K562 (cell line): Measurements from ENCODE around the gene PDGFD. TPM values are rescaled to one million over a fixed set of nuclear protein-coding genes. Genes with fewer than 3 reads are reported as not detected.

Source experiments
- ATAC-seq: fragments of 200-7000 bp; cut with Tn5 transposase; 3 replicates; pipeline ENCODE4 v1.9.1; 2020; ENCODE audit warnings: moderate library complexity
- BruUV-seq: library from RNA; stranded (reverse); fragments of 400-500 nt; replicated peaks from 2 replicates; lab custom pipeline; 2021; lab: Mats Ljungman, UMichigan
- CTCF ChIA-PET: fragments of 300-600 bp; formaldehyde crosslinking; extraction: SDS; loops from one replicate; lab custom pipeline; 2021; ENCODE audit warnings: low intra/inter-chr PET ratio; lab: Yijun Ruan, JAX
- POLR2A ChIA-PET: fragments of 300-600, 350-650 bp; sonication (Branson Sonifier 250); formaldehyde crosslinking; extraction: SDS; loops from one replicate; lab custom pipeline; 2021; ENCODE audit warnings: antibody characterized with exemption, inconsistent platforms; lab: Yijun Ruan, JAX
- DNase-seq, 4 experiments: peaks; one replicate each; pipeline versions ENCODE4 v3.0.0 to v3.0.0-alpha.2; 2011 to 2018; ENCODE audit warnings: low spot score in 3 of 4, mixed read lengths in 3 of 4; ENCODE audit errors: extremely low read depth in 1 of 4
- FAIRE-seq: peaks from 2 replicates; lab custom pipeline; 2011; peaks lifted over from hg19 to GRCh38; lab: Jason Lieb, UNC
- H2AFZ ChIP-seq: 2 replicates; pipeline ENCODE4 v1.6.0; 2011; ENCODE audit warnings: low read depth, low read length, control low read depth, inconsistent platforms
- H3K27ac ChIP-seq: fragments of 200-600 bp; 3 replicates; pipeline ENCODE4 v1.8.0; 2011; ENCODE audit warnings: low read depth, mild to moderate bottlenecking, control low read depth, inconsistent platforms, low read length, moderate library complexity, mixed read lengths; ENCODE audit errors: extremely low read depth
- H3K27me3 ChIP-seq, 2 experiments: fragments of 300-600 bp in 1 of 2; 2 replicates in 1 of 2; 3 replicates in 1 of 2; pipeline versions ENCODE4 v1.6.0 to v1.8.0; 2011; ENCODE audit warnings: inconsistent platforms in 2 of 2, low read length in 2 of 2, mild to moderate bottlenecking in 1 of 2, mixed read lengths in 1 of 2, moderate library complexity in 1 of 2; ENCODE audit not compliant: control insufficient read depth in 2 of 2, insufficient read depth in 2 of 2
- H3K36me3 ChIP-seq: fragments of 300-600 bp; 3 replicates; pipeline ENCODE4 v1.8.0; 2011; ENCODE audit warnings: mild to moderate bottlenecking, low read length, inconsistent platforms; ENCODE audit not compliant: control insufficient read depth, insufficient read depth
- H3K4me1 ChIP-seq, 2 experiments: fragments of 200-600 bp in 1 of 2; replicated peaks in 1 of 2; 2 replicates in 1 of 2; 3 replicates in 1 of 2; pipeline versions ENCODE4 v1.5.1 to v1.8.0; 2011; ENCODE audit warnings: inconsistent platforms in 2 of 2, low read length in 2 of 2, mild to moderate bottlenecking in 1 of 2, mixed read lengths in 1 of 2, moderate library complexity in 1 of 2; ENCODE audit not compliant: control insufficient read depth in 2 of 2, insufficient read depth in 2 of 2
- H3K4me2 ChIP-seq: 2 replicates; pipeline ENCODE4 v1.6.1; 2011; ENCODE audit warnings: low read length, control low read depth, inconsistent platforms, mixed read lengths; ENCODE audit not compliant: insufficient read depth
- H3K4me3 ChIP-seq: fragments of 200-600 bp; sonication (generic), shearing (Covaris generic); 2 replicates; pipeline ENCODE4 v1.5.1; 2016; ENCODE audit warnings: control low read depth, inconsistent platforms
- H3K79me2 ChIP-seq: fragments of 200-600 bp; 3 replicates; pipeline ENCODE4 v1.8.0; 2011; ENCODE audit warnings: low read length, inconsistent platforms; ENCODE audit not compliant: control insufficient read depth, insufficient read depth
- H3K9ac ChIP-seq, 2 experiments: 2 replicates each; pipeline versions ENCODE4 v1.6.0 to v1.6.1; 2011; ENCODE audit warnings: low read depth in 2 of 2, low read length in 2 of 2, control low read depth in 1 of 2, inconsistent platforms in 1 of 2, mild to moderate bottlenecking in 1 of 2, mixed read lengths in 1 of 2; ENCODE audit not compliant: insufficient read depth in 1 of 2
- H3K9me1 ChIP-seq: one replicate; pipeline ENCODE4 v1.6.0; 2011; ENCODE audit warnings: inconsistent platforms, mild to moderate bottlenecking, low read length, moderate library complexity; ENCODE audit not compliant: control insufficient read depth, insufficient read depth
- H3K9me3 ChIP-seq: replicated peaks from 2 replicates; pipeline ENCODE4 v1.5.1; 2011; ENCODE audit warnings: low read depth, low read length, inconsistent platforms; ENCODE audit not compliant: control insufficient read depth, insufficient read depth
- H4K20me1 ChIP-seq: replicated peaks from 2 replicates; pipeline ENCODE4 v1.6.1; 2011; ENCODE audit warnings: low read length, inconsistent platforms, mixed read lengths; ENCODE audit not compliant: control insufficient read depth, insufficient read depth
- BRCA1 ChIP-seq, 2 experiments: fragments of 450-650 bp in 1 of 2; sonication (generic) in 1 of 2; formaldehyde crosslinking in 1 of 2; IDR thresholded peaks; 2 replicates each; pipeline versions ENCODE4 v1.5.0 to v1.6.1; 2017 to 2020; ENCODE audit warnings: mild to moderate bottlenecking in 1 of 2, missing genetic modification reagents in 1 of 2
- CHD2 ChIP-seq: IDR thresholded peaks from 2 replicates; pipeline ENCODE4 v1.6.1; 2011; ENCODE audit warnings: low read depth, low read length
- TCF7 ChIP-seq: sonication (generic); IDR thresholded peaks from 2 replicates; pipeline ENCODE4 v1.6.1; 2016; ENCODE audit warnings: antibody characterized with exemption, borderline replicate concordance
- TRIM28 ChIP-seq: fragments of 450-650 bp; IDR thresholded peaks from 2 replicates; pipeline ENCODE4 v1.6.1; 2017
- TSHZ1 ChIP-seq: fragments of 250-450 bp; sonication (Bioruptor Pico); IDR thresholded peaks from 2 replicates; pipeline ENCODE4 v1.4.0; 2020; ENCODE audit warnings: mild to moderate bottlenecking, moderate library complexity
- ZNF274 ChIP-seq: IDR thresholded peaks from 2 replicates; pipeline ENCODE4 v1.6.1; 2011; ENCODE audit warnings: low read depth, mild to moderate bottlenecking, low read length, moderate library complexity, borderline replicate concordance
- ZNF407 ChIP-seq: fragments of 450-650 bp; IDR thresholded peaks from 2 replicates; pipeline ENCODE4 v1.6.1; 2016; ENCODE audit warnings: low read depth
- WGBS: fragments of 100-300 bp; shearing (Covaris generic); methylation state at CpG from one replicate; pipeline ENCODE4 v1.1.6; 2016; ENCODE audit warnings: low coverage, mixed read lengths; ENCODE audit not compliant: insufficient coverage; ENCODE audit errors: missing lambda C conversion rate; 5-methylcytosine and 5-hydroxymethylcytosine counted together
- in situ Hi-C: fragments of 300-500 bp; cut with MboI; formaldehyde crosslinking; loops from 4 replicates; pipeline ENCODE4 v1.15.0; 2018; ENCODE audit warnings: inconsistent platforms, mixed read lengths
- intact Hi-C: fragments of 100-400 bp; cut with micrococcal nuclease; formaldehyde crosslinking; loops from 2 replicates; pipeline ENCODE4 v1.14.2; 2022
- polyA plus RNA-seq, 8 experiments: library from polyadenylated mRNA; depleted of rRNA in 4 of 8; stranded (reverse) in 5 of 8; unstranded in 3 of 8; fragments of >200 nt; fragmentation: Nextera tagmentation in 2 of 8; fragmentation: Illumina TruSeq in 1 of 8; extraction: Ambion mirVana in 2 of 8; extraction: Trizol in 1 of 8; gene quantifications; 2 replicates each; pipeline versions ENCODE4 v1.2.1 to v1.2.3, GENCODE V29; 2011 to 2014; ENCODE audit warnings: inconsistent platforms in 1 of 8, missing spikeins in 1 of 8
- total RNA-seq, 7 experiments: library from RNA; depleted of rRNA in 6 of 7; stranded (reverse); fragments of >200 nt in 6 of 7; fragmentation: Illumina TruSeq in 2 of 7; extraction: Trizol in 2 of 7; gene quantifications; 2 replicates each; pipeline versions ENCODE4 v1.2.1 to v1.2.3, GENCODE V29; 2011 to 2021; ENCODE audit warnings: low replicate concordance in 1 of 7

PDGFD gene
- total and polyA plus RNA-seq, 9 of the 15 experiments (the other 6 are each of a cell fraction or from before 2014, with no cell fraction given): 0.11 TPM; not detected in 8

GRCh38 chr11:104043678-104044239 lies 120.2 kb downstream of the PDGFD start:
- in situ Hi-C loops: no loop called here

More at GRCh38 chr11:104043678-104044239, 120.2 kb downstream of the PDGFD start:
- H3K4me2 ChIP-seq: no peak overlapping the region
- H4K20me1 ChIP-seq: no peaks in the 10 kb centered on the region
- H2AFZ ChIP-seq: no peak overlapping the region
- no peak overlapping the region for H3K9ac ChIP-seq
- H3K9me1 ChIP-seq: no peaks in the 10 kb centered on the region
- CTCF ChIA-PET: no interaction called here
- 1% methylated on average over 6 of the region's 6 CpGs for WGBS
- TF ChIP-seq ZNF407 (no peak), TCF7 (no peak), BRCA1 (IDR thresholded peaks at IDR 0.05) (no peak), BRCA1 (CRISPR knock-in tag; IDR thresholded peaks at IDR 0.05) (no peak), CHD2 (no peak), TRIM28 (no peak), ZNF274 (no peak), TSHZ1 (CRISPR knock-in tag) (no peak)
- TF ChIP-seq, all 486 proteins: peak for 0
- no peak overlapping the region for H3K27ac ChIP-seq
- no peaks in the 10 kb centered on the region for H3K4me1 ChIP-seq
- H3K4me3 ChIP-seq: no peak overlapping the region
- intact Hi-C loops: no loop called here
- POLR2A ChIA-PET: no interaction called here
- ATAC-seq (no peak), DNase-seq (no peak), FAIRE-seq (no peak)
- H3K36me3 ChIP-seq: no peaks in the 10 kb centered on the region
- no peaks in the 10 kb centered on the region for H3K27me3 ChIP-seq
- H3K9me3 ChIP-seq: no peaks in the 10 kb centered on the region
- no peaks in the 10 kb centered on the region for H3K79me2 ChIP-seq
- BruUV-seq: no TSS peak
